Measurements from ENCODE around the gene DPH3.

DNA sequence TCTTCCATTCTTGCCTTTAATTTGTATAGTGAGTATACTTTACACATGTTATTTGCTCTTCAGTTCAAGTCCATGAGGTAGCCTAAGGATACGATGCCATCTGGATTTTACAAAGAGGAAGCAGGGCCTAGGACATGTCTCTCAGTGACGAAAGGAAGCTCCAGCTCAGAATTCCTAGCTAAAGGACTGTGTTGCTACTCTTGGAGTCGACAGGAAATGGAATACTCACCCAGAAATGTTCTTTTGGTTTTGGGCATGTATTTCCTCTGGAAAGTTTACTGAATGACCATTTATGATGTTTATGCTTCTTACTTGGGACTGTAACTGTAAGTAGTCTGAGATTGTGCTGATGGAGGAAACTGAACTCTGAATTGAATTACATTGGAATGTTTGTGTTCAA is 12.7 kb upstream of the DPH3 start:
- TF ChIP-seq, protein P1, sequence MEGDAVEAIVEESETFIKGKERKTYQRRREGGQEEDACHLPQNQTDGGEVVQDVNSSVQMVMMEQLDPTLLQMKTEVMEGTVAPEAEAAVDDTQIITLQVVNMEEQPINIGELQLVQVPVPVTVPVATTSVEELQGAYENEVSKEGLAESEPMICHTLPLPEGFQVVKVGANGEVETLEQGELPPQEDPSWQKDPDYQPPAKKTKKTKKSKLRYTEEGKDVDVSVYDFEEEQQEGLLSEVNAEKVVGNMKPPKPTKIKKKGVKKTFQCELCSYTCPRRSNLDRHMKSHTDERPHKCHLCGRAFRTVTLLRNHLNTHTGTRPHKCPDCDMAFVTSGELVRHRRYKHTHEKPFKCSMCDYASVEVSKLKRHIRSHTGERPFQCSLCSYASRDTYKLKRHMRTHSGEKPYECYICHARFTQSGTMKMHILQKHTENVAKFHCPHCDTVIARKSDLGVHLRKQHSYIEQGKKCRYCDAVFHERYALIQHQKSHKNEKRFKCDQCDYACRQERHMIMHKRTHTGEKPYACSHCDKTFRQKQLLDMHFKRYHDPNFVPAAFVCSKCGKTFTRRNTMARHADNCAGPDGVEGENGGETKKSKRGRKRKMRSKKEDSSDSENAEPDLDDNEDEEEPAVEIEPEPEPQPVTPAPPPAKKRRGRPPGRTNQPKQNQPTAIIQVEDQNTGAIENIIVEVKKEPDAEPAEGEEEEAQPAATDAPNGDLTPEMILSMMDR (IDR thresholded peaks at IDR 0.05) = no peak
- TF ChIP-seq EP300 (IDR thresholded peaks at IDR 0.05) = no peak
- TF ChIP-seq POLR2AphosphoS5 (IDR thresholded peaks at IDR 0.05) = no peak

Measured in stomach (tissue), 4 donors.